GM23338 (cell line): ENCODE results near the gene CLASRP. TPM values are rescaled to one million over a fixed set of nuclear protein-coding genes. Genes with fewer than 3 reads are reported as not detected.

Experiments
- ATAC-seq: fragments of 200-7000 bp; cut with Tn5 transposase; 3 replicates; pipeline ENCODE4 v1.9.1; 2020
- DNase-seq: peaks from one replicate; pipeline ENCODE4 v3.0.0-alpha.2; 2015; ENCODE audit warnings: low spot score
- H2AFZ ChIP-seq: fragments of 200-600 bp; sonication (generic); 2 replicates; pipeline ENCODE4 v1.8.0; 2016; ENCODE audit warnings: antibody characterized with exemption, mild to moderate bottlenecking, moderate library complexity
- H3F3A ChIP-seq: fragments of 200-600 bp; sonication (generic); replicated peaks from 2 replicates; pipeline ENCODE4 v1.8.0; 2017; ENCODE audit warnings: antibody characterized with exemption, mixed run types, low read depth
- H3K27ac ChIP-seq: fragments of 200-600 bp; sonication (generic); 2 replicates; pipeline ENCODE4 v1.6.1; 2016; ENCODE audit warnings: low read depth
- H3K27me3 ChIP-seq: fragments of 200-600 bp; sonication (generic); 2 replicates; pipeline ENCODE4 v1.8.0; 2016; ENCODE audit warnings: mild to moderate bottlenecking, mixed run types, moderate library complexity; ENCODE audit not compliant: insufficient read depth
- H3K36me3 ChIP-seq: fragments of 200-600 bp; sonication (generic); 2 replicates; pipeline ENCODE4 v1.8.0; 2016; ENCODE audit warnings: mild to moderate bottlenecking; ENCODE audit not compliant: insufficient read depth
- H3K4me1 ChIP-seq: fragments of 200-600 bp; sonication (generic); 2 replicates; pipeline ENCODE4 v1.8.0; 2016; ENCODE audit warnings: mild to moderate bottlenecking, moderate library complexity; ENCODE audit not compliant: insufficient read depth
- H3K4me2 ChIP-seq: fragments of 200-600 bp; sonication (generic); 2 replicates; pipeline ENCODE4 v1.7.1; 2017; ENCODE audit warnings: mixed run types
- H3K4me3 ChIP-seq: fragments of 200-600 bp; sonication (generic); 2 replicates; pipeline ENCODE4 v1.6.1; 2016; ENCODE audit warnings: mixed run types
- H3K79me2 ChIP-seq: fragments of 200-600 bp; sonication (generic); replicated peaks from 2 replicates; pipeline ENCODE4 v1.8.0; 2017; ENCODE audit warnings: mild to moderate bottlenecking; ENCODE audit not compliant: insufficient read depth
- H3K9me2 ChIP-seq: fragments of 200-600 bp; sonication (generic); 2 replicates; pipeline ENCODE4 v1.8.0; 2017; ENCODE audit not compliant: insufficient read depth
- H4K20me1 ChIP-seq: fragments of 200-600 bp; sonication (generic); replicated peaks from 2 replicates; pipeline ENCODE4 v1.8.0; 2017; ENCODE audit warnings: mild to moderate bottlenecking; ENCODE audit not compliant: insufficient read depth
- H3K27ac Mint-ChIP-seq: 2 replicates; pipeline ENCODE4 v1.8.0; 2020; ENCODE audit warnings: inconsistent platforms, mild to moderate bottlenecking, moderate library complexity, mixed read lengths
- H3K27me3 Mint-ChIP-seq: 3 replicates; pipeline ENCODE4 v1.8.0; 2022; ENCODE audit warnings: low read depth, mild to moderate bottlenecking, moderate library complexity, mixed read lengths, inconsistent platforms; ENCODE audit not compliant: insufficient read depth, poor library complexity
- H3K36me3 Mint-ChIP-seq: 3 replicates; pipeline ENCODE4 v1.8.0; 2021; ENCODE audit warnings: low read depth, mild to moderate bottlenecking, inconsistent platforms, moderate library complexity, mixed read lengths
- H3K4me1 Mint-ChIP-seq: 3 replicates; pipeline ENCODE4 v1.8.0; 2020; ENCODE audit warnings: mild to moderate bottlenecking, inconsistent platforms, mixed read lengths
- H3K4me3 Mint-ChIP-seq: 3 replicates; pipeline ENCODE4 v1.8.0; 2021; ENCODE audit warnings: moderate library complexity, mild to moderate bottlenecking, inconsistent platforms, mixed read lengths
- H3K9me3 Mint-ChIP-seq: 3 replicates; pipeline ENCODE4 v1.8.0; 2020; ENCODE audit warnings: moderate library complexity, mild to moderate bottlenecking, inconsistent platforms, mixed read lengths
- CREB1 ChIP-seq: fragments of 250-450 bp; sonication (Bioruptor Pico); IDR thresholded peaks from 2 replicates; pipeline ENCODE4 v1.5.0; 2020; ENCODE audit warnings: low read depth, mild to moderate bottlenecking, moderate library complexity
- CTCF ChIP-seq, 2 experiments: fragments of 200-600 bp in 1 of 2; sonication (generic) in 1 of 2; conservative IDR thresholded peaks; 2 replicates each; pipeline versions ENCODE4 v1.5.1 to v1.6.1; 2016 to 2017; ENCODE audit warnings: antibody characterized with exemption in 2 of 2, low read depth in 2 of 2, mild to moderate bottlenecking in 2 of 2, moderate library complexity in 1 of 2
- ETS1 ChIP-seq: IDR thresholded peaks from 2 replicates; pipeline ENCODE4 v1.6.1; 2016; ENCODE audit warnings: antibody characterized with exemption
- EZH2 ChIP-seq: fragments of 200-600 bp; sonication (generic); IDR thresholded peaks from one replicate; pipeline ENCODE4 v1.8.0; 2017; ENCODE audit warnings: antibody characterized with exemption, mild to moderate bottlenecking, low read depth; ENCODE audit not compliant: unreplicated experiment
- JUNB ChIP-seq: IDR thresholded peaks from one replicate; pipeline ENCODE4 v1.6.1; 2016; ENCODE audit warnings: antibody characterized with exemption; ENCODE audit not compliant: unreplicated experiment
- POLR2AphosphoS5 ChIP-seq: IDR thresholded peaks from 2 replicates; pipeline ENCODE4 v1.6.1; 2016; ENCODE audit warnings: antibody characterized with exemption, low read depth
- REST ChIP-seq: IDR thresholded peaks from one replicate; pipeline ENCODE4 v1.6.1; 2018; ENCODE audit warnings: antibody characterized with exemption; ENCODE audit not compliant: unreplicated experiment
- polyA plus RNA-seq: library from polyadenylated mRNA; unstranded; fragments of >200 nt; fragmentation: Nextera tagmentation; extraction: Ambion mirVana; gene quantifications from 2 replicates; pipeline ENCODE4 v1.2.1, GENCODE V29; 2016
- total RNA-seq: library from RNA; depleted of rRNA; stranded (reverse); fragments of >200 nt; shearing (Covaris generic); gene quantifications from 2 replicates; pipeline ENCODE4 v1.2.3, GENCODE V29; 2014

CLASRP gene
- total and polyA plus RNA-seq, 2 experiments from 2014 or later: 27.1 to 78.7 TPM

GRCh38 chr19:45027371-45027770 is 11.5 kb upstream of the CLASRP start (continued):
- no peak for TF ChIP-seq REST
- no peak for TF ChIP-seq CTCF (conservative IDR thresholded peaks at IDR 0.05; ENCODE audit: low read depth in 2 of 2)
- TF ChIP-seq POLR2AphosphoS5: no peak

GRCh38 chr19:45030825-45031224 is 8.0 kb upstream of the CLASRP start:
- H4K20me1 ChIP-seq: no peaks in the 10 kb centered on the region
- no peaks in the 10 kb centered on the region for H3F3A ChIP-seq
- no peaks in the 10 kb centered on the region for H3K9me2 ChIP-seq
- Mint-ChIP-seq H3K4me3 (no peak overlapping the region), H3K36me3 (peaks cover 24% of the 10 kb centered on the region), H3K27me3 (no peaks in the 10 kb centered on the region), H3K4me1 (no peaks in the 10 kb centered on the region; the same call in 2 of the 3 replicates), H3K27ac (no peak overlapping the region), H3K9me3 (peaks cover 5% of the 10 kb centered on the region; the same call in 2 of the 3 replicates)
- no peaks in the 10 kb centered on the region for H3K36me3 ChIP-seq
- no peaks in the 10 kb centered on the region for H3K4me1 ChIP-seq
- H3K4me2 ChIP-seq: no peak overlapping the region
- H3K79me2 ChIP-seq: no peaks in the 10 kb centered on the region
- ATAC-seq (no peak), DNase-seq (no peak)
- no peak overlapping the region for H3K27ac ChIP-seq
- H3K4me3 ChIP-seq: no peak overlapping the region
- no peaks in the 10 kb centered on the region for H3K27me3 ChIP-seq
- no peak overlapping the region for H2AFZ ChIP-seq
- no peak for TF ChIP-seq JUNB
- TF ChIP-seq CREB1 (CRISPR knock-in tag): no peak
- TF ChIP-seq ETS1: no peak
- TF ChIP-seq CTCF (conservative IDR thresholded peaks at IDR 0.05; ENCODE audit: low read depth in 2 of 2): no peak
- no peak for TF ChIP-seq EZH2
- TF ChIP-seq REST: no peak
